HG03565 (cell line): ENCODE results near the gene ITPR2.
A peak's percentile ranks its signal among the peaks of the same experiment; 100 is the strongest.
"Not testable (repeated sequence)": the region's sequence is repeated elsewhere in the genome, so short reads cannot be mapped to it uniquely, and the experiment has no call there.

Experiments used
- ATAC-seq: cut with Tn5 transposase; IDR thresholded peaks from one replicate; pipeline ENCODE4 v1.9.1; 2021; ENCODE audit warnings: mild to moderate bottlenecking, moderate library complexity; ENCODE audit not compliant: unreplicated experiment

The ITPR2 gene

GRCh38 chr12:26327975-26328644, 504.9 kb downstream of the ITPR2 start:
- no peak for ATAC-seq

- no peak for ATAC-seq
These were observed 509.3 kb downstream of the ITPR2 start for GRCh38 chr12:26323673-26324072.

GRCh38 chr12:26319511-26319910, 513.5 kb downstream of the ITPR2 start:
- no peak for ATAC-seq

GRCh38 chr12:26318661-26319068, 514.3 kb downstream of the ITPR2 start:
- peak; percentile 94 for ATAC-seq

- peak; percentile 44 for ATAC-seq
These were observed 514.9 kb downstream of the ITPR2 start for GRCh38 chr12:26317942-26318575.

- ATAC-seq: not testable (repeated sequence)
These were observed 518.9 kb downstream of the ITPR2 start for GRCh38 chr12:26314103-26314502.

GRCh38 chr12:26310489-26310888, 522.5 kb downstream of the ITPR2 start:
- not testable (repeated sequence) for ATAC-seq

GRCh38 chr12:26309634-26310033, 523.4 kb downstream of the ITPR2 start:
- no peak for ATAC-seq

GRCh38 chr12:26304273-26304672, 528.7 kb downstream of the ITPR2 start:
- no peak for ATAC-seq

- ATAC-seq: no peak
These were observed 529.6 kb downstream of the ITPR2 start for GRCh38 chr12:26303418-26303817.

GRCh38 chr12:26302776-26303175, 530.2 kb downstream of the ITPR2 start:
- ATAC-seq: no peak

- no peak for ATAC-seq
These were observed 533.2 kb downstream of the ITPR2 start for GRCh38 chr12:26299751-26300150.

- ATAC-seq: peak; percentile 97
These were observed 534.0 kb downstream of the ITPR2 start for GRCh38 chr12:26298785-26299621.

- no peak for ATAC-seq
These were observed 535.5 kb downstream of the ITPR2 start for GRCh38 chr12:26297396-26298070.

- no peak for ATAC-seq
These were observed 538.0 kb downstream of the ITPR2 start for GRCh38 chr12:26295001-26295400.

GRCh38 chr12:26293612-26294011, 539.4 kb downstream of the ITPR2 start:
- no peak for ATAC-seq

- ATAC-seq: no peak
These were observed 540.4 kb downstream of the ITPR2 start for GRCh38 chr12:26292596-26292995.

GRCh38 chr12:26290565-26290964, 542.4 kb downstream of the ITPR2 start:
- no peak for ATAC-seq

GRCh38 chr12:26287671-26288381, 545.2 kb downstream of the ITPR2 start:
- no peak for ATAC-seq
